Left ventricle myocardium superior (tissue), 1 donor: Measurements from ENCODE around the gene CLIC3. TPM values are rescaled to one million over a fixed set of nuclear protein-coding genes. Genes with fewer than 3 reads are reported as not detected.

ENCODE experiments used
- ATAC-seq: fragments of 200-7000 bp; cut with Tn5 transposase; one replicate; pipeline ENCODE4 v1.9.1; 2020; ENCODE audit warnings: mild to moderate bottlenecking, moderate library complexity
- DNase-seq: peaks from one replicate; pipeline ENCODE4 v3.0.0-alpha.2; 2020
- intact Hi-C: fragments of 100-400 bp; cut with micrococcal nuclease; formaldehyde crosslinking; loops from one replicate; pipeline ENCODE4 v1.11.0; 2022
- total RNA-seq: library from RNA; stranded (reverse); fragmentation: NEBNext Ultra II Directional; extraction: Animal tissue kit (Norgen Biotek cat#: 25700); gene quantifications from one replicate; pipeline ENCODE4 v1.2.1, GENCODE V29; 2021
- donor health status: DM: no; HTN: yes; CAD: no; lungs with severe emphysema.

The CLIC3 gene
- total RNA-seq, 1 donor from 2014 or later = 1.7 TPM

- DNase-seq (no peak), ATAC-seq (no peak)
- intact Hi-C loops = no loop called here
These were observed 23.7 kb upstream of the CLIC3 start for GRCh38 chr9:137019891-137020683.

GRCh38 chr9:137018761-137019559 lies 22.6 kb upstream of the CLIC3 start:
- no peak for DNase-seq
- intact Hi-C loops = no loop called here
- no peak for ATAC-seq

- intact Hi-C loops = no loop called here
- DNase-seq (no peak), ATAC-seq (no peak)
These were observed 21.6 kb upstream of the CLIC3 start for GRCh38 chr9:137017791-137018497.

- no peak for ATAC-seq
- intact Hi-C loops = no loop called here
- DNase-seq = no peak
These were observed 20.7 kb upstream of the CLIC3 start for GRCh38 chr9:137017071-137017470.

- intact Hi-C loops = no loop called here
- DNase-seq = no peak
- no peak for ATAC-seq
These were observed 20.1 kb upstream of the CLIC3 start for GRCh38 chr9:137016436-137016835.

GRCh38 chr9:137015976-137016375 lies 19.6 kb upstream of the CLIC3 start:
- intact Hi-C loops = no loop called here
- ATAC-seq = no peak
- no peak for DNase-seq

- DNase-seq (no peak), ATAC-seq (no peak)
- intact Hi-C loops = no loop called here
These were observed 19.2 kb upstream of the CLIC3 start for GRCh38 chr9:137015540-137015930.

GRCh38 chr9:137014776-137015539 lies 18.6 kb upstream of the CLIC3 start:
- ATAC-seq (no peak), DNase-seq (no peak)
- intact Hi-C loops = no loop called here

- ATAC-seq = no peak
- intact Hi-C loops = no loop called here
- no peak for DNase-seq
These were observed 17.8 kb upstream of the CLIC3 start for GRCh38 chr9:137014166-137014565.

- intact Hi-C loops = no loop called here
- DNase-seq = no peak
- no peak for ATAC-seq
These were observed 17.2 kb upstream of the CLIC3 start for GRCh38 chr9:137013571-137013940.

- intact Hi-C loops = no loop called here
- DNase-seq (no peak), ATAC-seq (no peak)
These were observed 16.6 kb upstream of the CLIC3 start for GRCh38 chr9:137012694-137013570.

- intact Hi-C loops = no loop called here
- ATAC-seq (no peak), DNase-seq (no peak)
These were observed 15.7 kb upstream of the CLIC3 start for GRCh38 chr9:137011907-137012675.

- ATAC-seq = no peak
- no peak for DNase-seq
- intact Hi-C loops = no loop called here
These were observed 14.8 kb upstream of the CLIC3 start for GRCh38 chr9:137011156-137011555.

- intact Hi-C loops = no loop called here
- no peak for DNase-seq
These were observed 13.8 kb upstream of the CLIC3 start for GRCh38 chr9:137009938-137010732.

GRCh38 chr9:137009217-137009616 lies 12.8 kb upstream of the CLIC3 start:
- intact Hi-C loops = no loop called here
- ATAC-seq (no peak), DNase-seq (no peak)

More at GRCh38 chr9:137009938-137010732, 13.8 kb upstream of the CLIC3 start:
- no peak for ATAC-seq

GRCh38 chr9:137008312-137008711 lies 11.9 kb upstream of the CLIC3 start:
- intact Hi-C loops = no loop called here
- ATAC-seq (no peak), DNase-seq (no peak)

GRCh38 chr9:137007816-137008270 lies 11.5 kb upstream of the CLIC3 start:
- intact Hi-C loops = no loop called here
- ATAC-seq = no peak
- DNase-seq = no peak
